Activated CD8-positive, alpha-beta memory T cell treated with anti-CD3 and anti-CD28 coated beads, Interleukin-2, amount 50 U/mL, for 4 hours (primary cell): ENCODE measurements around the gene IRF8.
"Not testable (repeated sequence)": the region's sequence is repeated elsewhere in the genome, so short reads cannot be mapped to it uniquely, and the experiment has no call there.

Experiments used
- DNase-seq: peaks from one replicate; pipeline ENCODE4 v3.0.0-alpha.2; 2020

The IRF8 gene

DNA sequence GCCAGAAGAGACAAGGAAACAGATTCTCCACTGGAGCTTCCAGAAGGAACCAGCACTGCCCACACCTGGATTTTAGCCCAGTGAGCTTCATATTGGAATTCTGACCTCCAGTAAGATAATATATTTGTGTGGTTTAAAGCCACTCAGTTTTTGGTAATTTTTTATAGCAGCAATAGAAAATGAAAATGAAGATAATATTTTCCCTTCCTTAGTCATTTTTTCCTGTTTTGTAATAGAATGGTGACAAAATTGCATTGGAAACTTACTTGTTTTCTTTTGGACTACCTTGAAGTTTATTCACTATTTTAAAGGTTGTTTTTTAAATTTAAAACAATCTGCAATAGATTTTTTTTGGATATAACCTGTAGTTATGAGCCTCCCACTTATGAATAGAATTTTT lies 29.8 kb upstream of the IRF8 start:
- no peak for DNase-seq

GRCh38 chr16:85869785-85870558 lies 29.0 kb upstream of the IRF8 start:
- DNase-seq: no peak

GRCh38 chr16:85871756-85872155 lies 27.2 kb upstream of the IRF8 start:
- no peak for DNase-seq

DNA sequence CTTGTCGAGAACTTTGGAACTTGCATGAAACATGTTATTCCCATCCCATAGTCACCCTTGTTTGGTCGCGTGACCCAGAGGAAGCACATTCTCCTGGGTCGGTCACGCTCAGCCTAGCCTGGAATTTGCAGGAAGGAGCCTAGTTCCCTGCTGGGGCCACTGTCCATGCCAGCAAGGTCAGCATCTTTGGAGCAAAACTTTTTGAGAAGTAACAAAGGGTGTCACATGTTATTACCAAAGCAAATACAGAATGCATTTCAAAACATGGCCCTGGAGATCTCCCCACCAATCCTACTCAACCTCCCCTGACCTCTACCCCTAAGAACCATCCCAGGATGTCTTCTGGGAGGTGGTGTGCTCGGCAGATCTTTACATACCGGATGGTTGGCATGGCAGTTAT lies 26.2 kb upstream of the IRF8 start:
- DNase-seq: no peak

DNA sequence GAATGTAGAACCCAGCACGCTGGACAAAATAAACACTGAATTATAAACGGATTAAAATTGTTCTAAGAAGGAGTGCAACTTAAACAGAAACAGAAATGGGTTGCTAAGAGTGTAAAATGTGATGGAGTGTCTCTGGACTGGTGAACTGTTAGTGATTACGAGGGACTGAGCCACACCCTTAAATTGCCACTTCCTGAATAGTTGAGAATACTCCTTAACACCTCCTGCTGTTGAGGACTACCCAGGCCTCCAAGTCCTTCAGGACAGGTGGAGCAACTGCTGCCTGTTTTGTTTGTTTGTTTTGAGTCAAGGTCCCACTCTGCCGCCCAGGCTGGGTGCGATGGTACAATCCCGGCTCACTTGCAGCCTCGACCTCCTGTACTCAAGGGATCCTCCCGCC lies 25.8 kb upstream of the IRF8 start:
- DNase-seq: no peak

DNA sequence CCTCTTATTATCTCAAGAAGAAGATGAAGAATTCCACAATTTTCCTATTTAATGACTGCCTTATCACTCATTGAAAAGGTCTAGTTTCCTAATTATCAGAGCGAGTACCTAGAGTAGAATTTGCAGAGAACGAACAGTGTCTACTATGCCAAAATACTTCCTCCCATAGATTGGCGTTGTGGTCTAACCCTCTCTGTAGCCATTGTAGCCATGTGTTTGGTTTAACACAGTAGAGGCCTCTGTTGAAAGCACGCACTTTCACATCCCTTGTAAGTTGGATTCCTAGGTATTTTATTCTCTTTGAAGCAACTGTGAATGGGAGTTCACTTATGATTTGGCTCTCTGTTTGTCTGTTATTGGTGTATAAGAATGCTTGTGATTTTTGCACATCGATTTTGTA lies 24.9 kb upstream of the IRF8 start:
- not testable (repeated sequence) for DNase-seq

DNA sequence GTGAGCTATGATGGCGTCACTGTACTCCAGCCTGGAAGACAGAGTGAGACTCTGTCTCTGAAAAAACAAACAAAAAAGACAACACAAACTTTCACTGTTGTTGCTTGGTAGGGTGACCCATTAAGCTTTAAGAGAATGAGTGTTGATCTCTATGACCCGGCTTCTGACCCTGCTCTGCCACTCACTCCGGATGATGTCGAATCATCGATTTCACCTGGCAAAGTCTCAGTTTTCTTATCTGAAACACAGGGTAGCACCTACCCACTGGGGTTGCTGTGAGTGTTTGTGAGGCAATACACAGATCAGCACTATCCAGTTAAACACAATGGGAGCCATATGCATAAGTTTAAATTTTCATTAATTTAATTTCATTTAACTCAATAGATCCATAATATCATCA lies 20.6 kb upstream of the IRF8 start:
- no peak for DNase-seq

DNA sequence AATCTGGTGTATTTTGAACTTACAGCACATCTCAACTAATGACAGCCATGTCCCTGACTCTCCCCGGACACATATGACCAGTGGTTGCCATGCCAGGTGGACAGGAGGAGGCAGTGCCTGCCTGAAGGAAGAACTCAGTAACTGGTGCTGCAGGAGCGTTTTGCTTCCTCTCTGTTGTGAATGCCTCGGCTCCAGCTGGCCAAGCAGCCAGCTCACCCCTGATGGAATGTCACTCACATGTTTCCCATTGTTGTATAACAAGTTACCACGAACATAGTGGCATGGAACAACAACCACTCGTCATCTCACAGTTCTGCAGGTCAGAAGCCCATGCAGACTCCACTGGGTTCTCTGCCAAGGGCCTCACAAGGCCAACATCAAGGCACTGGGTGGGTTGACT lies 20.1 kb upstream of the IRF8 start:
- DNase-seq: no peak

DNA sequence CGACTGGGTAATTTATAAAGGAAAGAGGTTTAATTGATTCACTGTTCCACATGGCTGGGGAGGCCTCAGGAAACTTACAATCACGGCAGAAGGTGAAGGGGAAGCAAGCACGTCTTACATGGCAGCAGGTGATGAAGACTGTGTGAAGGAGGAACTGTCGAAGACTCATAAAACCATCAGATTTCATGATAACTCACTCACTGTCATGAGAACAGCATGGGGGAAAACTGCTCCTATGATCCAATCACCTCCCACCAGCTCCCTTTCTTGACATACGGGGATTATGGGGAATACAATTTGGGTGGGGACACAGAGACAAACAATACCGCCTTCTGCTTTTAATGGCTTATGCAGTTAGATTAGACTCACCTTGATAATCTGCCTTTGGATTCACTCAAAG lies 19.4 kb upstream of the IRF8 start:
- DNase-seq: no peak

DNA sequence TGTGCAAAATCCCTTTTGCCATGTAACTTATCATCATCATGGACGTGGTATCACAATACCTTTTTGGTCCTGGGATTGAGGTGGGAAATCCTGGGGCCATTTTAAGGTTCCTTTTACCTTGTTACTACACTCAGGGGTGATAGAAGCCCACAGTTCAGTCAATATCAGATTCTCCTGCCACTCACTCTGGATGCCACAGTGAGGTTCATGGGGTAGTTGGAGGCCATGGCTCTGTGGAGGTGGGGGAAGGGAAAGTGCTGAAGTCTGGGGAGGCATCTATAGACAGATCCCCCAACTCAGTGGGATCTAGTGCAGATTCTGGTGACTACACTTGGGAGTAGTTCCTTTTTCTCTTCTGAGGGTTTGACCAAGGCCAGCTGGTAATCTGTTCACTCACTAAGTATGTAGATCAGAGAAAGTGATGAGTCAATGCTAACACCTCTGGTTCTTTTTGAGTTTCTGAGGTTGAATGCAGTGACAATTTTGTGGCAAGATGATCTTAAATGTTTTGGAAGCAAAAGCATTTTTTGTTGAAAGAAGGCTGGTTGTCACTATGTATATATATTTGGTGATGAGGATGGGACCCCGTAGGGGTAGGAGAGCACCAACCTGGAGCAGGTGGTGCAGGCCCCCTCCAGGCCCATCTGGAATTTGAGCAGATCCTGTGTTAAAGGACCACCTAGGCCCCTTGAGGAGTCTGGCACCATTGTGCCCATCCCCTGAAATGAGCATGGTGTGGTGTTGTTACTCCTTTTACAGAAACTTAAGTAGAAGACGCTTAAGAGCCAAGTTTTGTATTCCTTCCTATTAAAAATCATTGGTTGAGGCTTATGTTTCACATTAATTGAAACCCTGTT lies 18.8 kb upstream of the IRF8 start:
- no peak for DNase-seq

- DNase-seq: no peak
These were observed 18.1 kb upstream of the IRF8 start for GRCh38 chr16:85880861-85881260.

DNA sequence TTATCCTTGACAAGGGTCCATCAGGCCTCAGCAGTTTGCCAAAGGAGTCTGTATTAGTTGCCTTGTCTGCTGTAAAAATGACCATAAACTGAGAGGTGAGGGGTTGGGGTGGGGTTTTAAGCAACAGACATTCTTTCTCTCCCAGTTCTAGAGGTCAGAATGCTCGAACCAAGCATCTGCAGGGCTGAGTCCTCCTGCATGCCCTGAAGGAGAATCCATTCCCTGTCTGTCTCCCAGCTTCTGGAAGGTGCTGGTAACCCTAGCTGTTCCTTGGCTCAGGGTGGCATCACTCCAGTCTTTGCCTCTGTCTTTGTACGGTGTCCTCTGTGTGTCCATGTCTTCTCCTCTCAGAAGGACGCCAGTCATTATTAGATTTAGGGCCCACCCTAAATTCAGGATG lies 17.5 kb upstream of the IRF8 start:
- no peak for DNase-seq

- DNase-seq: no peak
These were observed 16.7 kb upstream of the IRF8 start for GRCh38 chr16:85882181-85882810.

GRCh38 chr16:85883813-85884212 lies 15.1 kb upstream of the IRF8 start:
- no peak for DNase-seq

DNA sequence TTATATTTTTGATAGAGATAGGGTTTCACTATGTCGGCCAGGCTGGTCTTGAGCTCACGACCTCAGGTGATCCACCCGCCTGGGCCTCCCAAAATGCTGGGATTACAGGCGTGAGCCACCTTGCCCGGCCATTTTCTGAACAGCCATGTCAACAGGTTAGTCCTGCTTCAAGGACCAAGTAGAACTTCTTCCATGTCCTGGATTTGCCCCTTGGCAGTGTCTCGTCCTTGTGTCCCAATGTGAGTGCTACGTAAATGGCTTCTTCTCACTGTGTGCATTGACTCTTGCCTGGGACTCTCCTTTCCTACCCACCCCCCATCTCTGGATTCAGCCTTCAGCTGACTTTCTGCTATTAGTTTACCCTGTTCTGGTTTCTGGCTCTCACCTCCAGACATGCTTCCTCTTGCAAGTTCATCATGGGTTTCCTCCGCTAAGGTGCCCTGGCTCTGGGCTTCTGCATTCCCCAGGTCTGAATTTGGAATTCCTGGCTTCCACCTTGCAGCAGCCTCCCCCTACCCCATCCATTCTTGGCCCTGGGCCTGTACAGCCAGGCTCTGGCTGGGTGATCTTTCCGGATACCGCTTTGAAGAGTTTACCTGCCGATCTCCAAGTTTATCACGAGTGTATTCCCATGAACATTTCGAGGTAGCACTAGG lies 14.0 kb upstream of the IRF8 start:
- no peak for DNase-seq

GRCh38 chr16:85885537-85885936 lies 13.4 kb upstream of the IRF8 start:
- DNase-seq: no peak

- DNase-seq: no peak
These were observed 10.3 kb upstream of the IRF8 start for GRCh38 chr16:85888405-85889331.

GRCh38 chr16:85891033-85891775 lies 7.8 kb upstream of the IRF8 start:
- DNase-seq: no peak

DNA sequence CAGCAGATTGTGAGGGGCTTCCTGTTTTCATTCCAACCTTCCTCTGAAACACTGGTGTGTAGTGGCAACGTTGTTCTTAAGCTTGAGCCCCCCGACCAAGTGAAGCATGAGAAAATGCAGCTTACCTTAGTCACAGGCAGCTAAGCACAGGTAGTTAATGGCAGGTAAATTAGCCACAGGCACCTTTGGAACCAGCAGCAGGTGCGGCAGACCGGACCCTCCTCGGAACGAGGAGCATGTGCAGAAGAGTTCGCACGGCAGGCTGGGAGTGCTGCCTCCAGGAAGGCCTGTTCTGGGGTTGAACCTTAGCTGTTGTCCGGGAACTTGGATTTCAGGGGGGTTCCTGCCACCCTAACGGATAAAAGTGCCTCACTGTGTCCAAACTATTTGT lies 7.2 kb upstream of the IRF8 start:
- DNase-seq: no peak

DNA sequence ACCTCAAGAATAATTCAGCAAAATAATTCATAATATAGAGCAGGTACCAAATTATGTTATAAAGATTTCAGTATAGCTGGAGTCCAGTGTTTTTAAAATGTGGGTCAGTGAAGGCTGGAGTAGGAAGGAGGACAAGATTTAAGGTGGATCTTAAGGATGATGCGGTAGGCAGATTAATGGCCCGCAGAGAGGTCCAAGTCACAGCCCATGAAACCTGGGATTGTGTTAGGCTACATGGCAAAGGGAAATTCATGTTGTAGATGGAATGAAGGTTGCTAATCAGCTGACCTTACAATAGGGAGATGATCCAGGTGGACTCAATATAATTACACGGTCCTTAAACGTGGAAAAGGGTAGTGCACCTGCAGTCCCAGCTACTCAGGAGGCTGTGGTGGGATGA lies 6.2 kb upstream of the IRF8 start:
- DNase-seq: no peak

GRCh38 chr16:85894266-85894665 lies 4.7 kb upstream of the IRF8 start:
- no peak for DNase-seq

GRCh38 chr16:85897382-85897781 lies 1.6 kb upstream of the IRF8 start:
- DNase-seq: no peak
